WERI-Rb-1 (cell line): ENCODE measurements around the gene CANT1.

Source experiments
- DNase-seq: peaks from one replicate; pipeline ENCODE4 v3.0.0-alpha.2; 2020
- H3K27ac ChIP-seq: fragments of 250-450 bp; sonication (Bioruptor Pico); 2 replicates; pipeline ENCODE4 v1.5.1; 2020; ENCODE audit warnings: mild to moderate bottlenecking, moderate library complexity
- H3K27me3 ChIP-seq: fragments of 250-450 bp; sonication (Bioruptor Pico); 2 replicates; pipeline ENCODE4 v1.5.1; 2021; ENCODE audit warnings: mild to moderate bottlenecking, low read depth, moderate library complexity; ENCODE audit not compliant: insufficient read depth, severe bottlenecking
- H3K36me3 ChIP-seq: fragments of 250-450 bp; sonication (Bioruptor Pico); 2 replicates; pipeline ENCODE4 v1.5.1; 2020; ENCODE audit warnings: mild to moderate bottlenecking, moderate library complexity
- H3K4me3 ChIP-seq: 2 replicates; pipeline ENCODE4 v1.5.1; 2011; ENCODE audit warnings: low read depth, mild to moderate bottlenecking, control low read depth, low read length
- H3K9me3 ChIP-seq: fragments of 250-450 bp; sonication (Bioruptor Pico); 2 replicates; pipeline ENCODE4 v1.5.1; 2021; ENCODE audit warnings: mild to moderate bottlenecking, moderate library complexity; ENCODE audit not compliant: severe bottlenecking
- TF ChIP-seq, protein P1 (sequence below): IDR thresholded peaks from 2 replicates; pipeline ENCODE4 v1.5.1; 2011; ENCODE audit warnings: low read depth, mild to moderate bottlenecking, control low read depth, inconsistent platforms, low read length

Gene CANT1

DNA sequence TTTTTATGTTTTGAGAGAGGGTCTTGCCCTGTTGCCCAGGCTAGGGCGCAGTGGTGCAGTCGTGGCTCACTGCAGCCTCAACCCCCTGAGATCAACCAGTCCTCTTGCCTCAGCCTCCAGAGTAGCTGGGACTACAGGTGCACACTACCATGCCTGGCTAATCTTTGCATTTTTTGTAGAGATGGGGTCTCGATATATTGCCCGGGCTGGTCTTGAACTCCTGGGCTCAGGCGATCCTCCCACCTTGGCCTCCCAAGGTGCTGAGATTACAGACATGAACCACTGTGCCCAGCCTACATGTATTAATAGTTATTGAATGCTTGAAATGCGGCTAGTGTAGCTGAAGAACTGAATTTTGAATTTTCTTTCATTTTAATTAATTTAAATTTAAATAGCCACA, 26.6 kb upstream of the CANT1 start:
- no peak for DNase-seq
- Histone ChIP-seq H3K9me3 (no peaks in the 10 kb centered on the region), H3K27me3 (no peaks in the 10 kb centered on the region), H3K27ac (peak overlapping the region; percentile 56), H3K36me3 (no peaks in the 10 kb centered on the region), H3K4me3 (no peak overlapping the region)
- TF ChIP-seq, protein P1, sequence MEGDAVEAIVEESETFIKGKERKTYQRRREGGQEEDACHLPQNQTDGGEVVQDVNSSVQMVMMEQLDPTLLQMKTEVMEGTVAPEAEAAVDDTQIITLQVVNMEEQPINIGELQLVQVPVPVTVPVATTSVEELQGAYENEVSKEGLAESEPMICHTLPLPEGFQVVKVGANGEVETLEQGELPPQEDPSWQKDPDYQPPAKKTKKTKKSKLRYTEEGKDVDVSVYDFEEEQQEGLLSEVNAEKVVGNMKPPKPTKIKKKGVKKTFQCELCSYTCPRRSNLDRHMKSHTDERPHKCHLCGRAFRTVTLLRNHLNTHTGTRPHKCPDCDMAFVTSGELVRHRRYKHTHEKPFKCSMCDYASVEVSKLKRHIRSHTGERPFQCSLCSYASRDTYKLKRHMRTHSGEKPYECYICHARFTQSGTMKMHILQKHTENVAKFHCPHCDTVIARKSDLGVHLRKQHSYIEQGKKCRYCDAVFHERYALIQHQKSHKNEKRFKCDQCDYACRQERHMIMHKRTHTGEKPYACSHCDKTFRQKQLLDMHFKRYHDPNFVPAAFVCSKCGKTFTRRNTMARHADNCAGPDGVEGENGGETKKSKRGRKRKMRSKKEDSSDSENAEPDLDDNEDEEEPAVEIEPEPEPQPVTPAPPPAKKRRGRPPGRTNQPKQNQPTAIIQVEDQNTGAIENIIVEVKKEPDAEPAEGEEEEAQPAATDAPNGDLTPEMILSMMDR = no peak

DNA sequence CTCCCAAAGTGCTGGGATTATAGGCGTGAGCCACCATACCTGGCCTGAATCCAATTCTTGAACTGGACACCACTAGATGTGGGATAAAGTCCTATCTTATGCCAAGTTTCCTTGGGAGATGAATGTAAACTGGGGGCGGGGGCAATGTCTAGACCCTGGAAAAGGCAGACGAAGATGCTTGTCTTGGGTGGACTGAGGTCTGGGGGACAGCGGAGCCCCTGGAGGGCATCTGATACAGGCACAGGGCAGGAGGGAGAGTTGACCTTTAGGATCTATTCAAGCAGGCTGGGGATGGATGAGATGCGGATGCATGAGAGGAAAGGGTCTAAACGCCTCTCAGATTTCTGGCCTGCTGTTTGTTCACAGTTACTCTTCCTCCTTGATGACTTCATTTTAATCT, 26.1 kb upstream of the CANT1 start:
- H3K36me3 ChIP-seq = no peaks in the 10 kb centered on the region
- TF ChIP-seq, protein P1 = no peak
- peak overlapping the region; percentile 4; the same call in 1 of the 2 replicates for H3K27ac ChIP-seq
- H3K9me3 ChIP-seq = no peaks in the 10 kb centered on the region
- DNase-seq = no peak
- no peaks in the 10 kb centered on the region for H3K27me3 ChIP-seq
- H3K4me3 ChIP-seq = no peak overlapping the region

DNA sequence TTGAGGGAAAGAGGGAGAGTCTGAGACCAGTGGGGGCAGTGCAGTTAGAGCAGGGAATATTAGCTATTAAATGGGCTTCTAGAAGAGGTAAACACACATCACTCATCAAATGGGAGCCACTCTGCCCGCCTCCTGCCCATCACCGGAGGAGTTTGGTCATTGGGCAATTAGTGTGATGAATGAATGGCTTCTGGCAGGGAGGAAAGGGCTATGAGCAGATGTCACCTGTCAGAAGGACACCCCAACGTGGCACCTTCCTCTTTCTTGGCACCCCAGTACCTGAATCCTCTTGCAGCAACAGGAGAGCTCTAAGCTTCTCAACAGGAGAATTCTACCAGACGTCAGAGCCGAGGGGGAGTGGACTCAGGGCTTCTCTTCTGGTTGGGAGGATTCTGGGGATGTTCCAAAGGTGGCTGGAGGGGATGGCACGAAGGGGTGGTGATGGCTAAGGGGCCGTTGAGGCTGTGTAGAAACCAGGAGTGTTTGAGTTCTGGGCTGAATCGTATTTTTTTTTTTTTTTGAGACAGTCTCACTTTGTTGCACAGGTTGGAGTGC, 25.4 kb upstream of the CANT1 start:
- no peaks in the 10 kb centered on the region for H3K27me3 ChIP-seq
- H3K27ac ChIP-seq = peak overlapping the region; percentile 17; the same call in 1 of the 2 replicates
- TF ChIP-seq, protein P1 = no peak
- H3K36me3 ChIP-seq = no peaks in the 10 kb centered on the region
- DNase-seq = no peak
- no peaks in the 10 kb centered on the region for H3K9me3 ChIP-seq
- no peak overlapping the region for H3K4me3 ChIP-seq

DNA sequence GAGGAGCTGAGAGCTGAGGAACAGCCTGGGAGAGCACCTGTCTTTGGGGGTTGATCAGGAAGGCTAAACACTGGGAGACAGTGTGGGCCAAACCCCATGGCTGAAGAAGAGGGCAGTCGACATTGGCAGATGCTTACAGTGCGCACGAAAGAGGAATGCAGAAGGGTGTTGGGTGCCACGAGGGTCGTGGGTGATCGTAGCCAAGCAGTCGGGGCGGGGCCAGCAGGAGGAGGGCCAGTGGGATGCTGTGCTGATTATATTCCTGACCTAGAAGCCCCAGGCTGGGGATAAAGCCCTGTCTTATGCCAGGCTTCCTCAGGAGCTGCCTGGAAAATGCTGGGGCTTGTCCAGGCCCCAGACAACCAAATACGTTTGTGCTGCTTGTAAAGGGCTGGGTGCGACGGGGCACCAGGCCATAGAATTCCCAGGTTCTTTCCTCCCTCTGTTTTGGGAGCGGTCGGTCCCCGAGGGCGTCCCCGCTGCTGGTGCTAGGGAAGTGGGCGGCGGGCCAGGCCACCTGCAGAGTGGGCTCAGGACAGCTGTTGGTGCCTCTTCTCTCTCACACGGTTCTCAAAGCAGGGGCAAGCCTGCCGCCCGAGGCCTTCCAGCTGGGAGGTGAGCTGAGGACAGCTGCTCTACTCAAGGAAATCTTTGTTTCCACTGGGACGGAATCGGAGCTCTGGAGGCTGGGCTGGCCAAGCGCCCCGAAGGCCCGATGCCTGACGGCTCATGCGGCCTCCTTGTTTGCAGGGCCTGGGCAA, 24.4 kb upstream of the CANT1 start:
- Histone ChIP-seq H3K9me3 (no peaks in the 10 kb centered on the region), H3K27me3 (no peaks in the 10 kb centered on the region), H3K4me3 (no peak overlapping the region), H3K27ac (peak overlapping the region; percentile 17), H3K36me3 (no peaks in the 10 kb centered on the region)
- TF ChIP-seq, protein P1 = no peak
- DNase-seq = peak; percentile 71

DNA sequence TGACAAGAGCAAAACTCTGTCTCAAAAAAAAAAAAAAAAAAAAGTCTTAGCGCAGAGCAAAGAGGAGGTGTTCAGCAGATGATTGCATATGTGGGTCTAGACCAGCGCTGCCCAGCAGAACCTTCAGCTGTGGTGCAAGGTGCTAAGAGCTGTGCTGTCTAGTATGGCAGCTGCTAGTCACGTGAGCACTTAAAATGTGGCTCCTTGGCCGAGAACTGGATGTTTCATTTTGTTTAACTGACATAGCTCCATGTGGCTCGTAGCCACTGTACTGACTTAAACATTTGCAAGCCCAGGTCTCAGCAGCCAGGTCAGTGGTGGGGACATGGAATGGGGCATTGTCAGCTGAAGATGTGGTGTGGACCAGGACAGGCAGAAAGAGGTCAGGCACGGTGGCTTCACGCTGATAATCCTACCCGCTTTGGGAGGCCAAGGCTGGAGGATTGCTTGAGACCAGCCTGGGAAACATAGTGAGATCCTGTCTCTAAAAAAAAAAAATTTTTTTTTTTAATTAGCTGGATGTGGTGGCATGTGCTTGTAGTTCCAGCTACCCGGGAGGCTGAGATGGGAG, 23.6 kb upstream of the CANT1 start:
- no peaks in the 10 kb centered on the region for H3K27me3 ChIP-seq
- H3K36me3 ChIP-seq = no peaks in the 10 kb centered on the region
- no peaks in the 10 kb centered on the region for H3K9me3 ChIP-seq
- DNase-seq = no peak
- H3K4me3 ChIP-seq = no peak overlapping the region
- TF ChIP-seq, protein P1 = no peak
- no peak overlapping the region for H3K27ac ChIP-seq
